Measurements from ENCODE around the gene ZNF212.

Gene ZNF212

GRCh38 chr7:149253665-149254064 lies 14.2 kb downstream of the ZNF212 start:
- H3K4me3 ChIP-seq (ENCODE audit: low read depth, low read length), result no peak overlapping the region

GRCh38 chr7:149254181-149254858 lies 14.9 kb downstream of the ZNF212 start:
- no peak for DNase-seq (ENCODE audit: low read depth, low spot score)
- no peak overlapping the region for H3K4me3 ChIP-seq (ENCODE audit: low read depth, low read length)
- CTCF ChIA-PET, result no interaction called here
- no peak for TF ChIP-seq CTCF (IDR thresholded peaks at IDR 0.05; ENCODE audit: insufficient read depth, low read length, missing control alignments)
- POLR2A ChIA-PET, result no interaction called here

More at GRCh38 chr7:149253665-149254064, 14.2 kb downstream of the ZNF212 start:
- no peak for DNase-seq (ENCODE audit: low read depth, low spot score)
- CTCF ChIA-PET, result interaction anchor here (0.5 to 2.4 kb wide), 3 partner anchors 8 to 56 kb away, joined by 3 to 30 read pairs (median 4); partner anchors contain the start of gene ZNF783
- POLR2A ChIA-PET, result interaction anchor here (1.3 kb wide), 1 partner anchor 8 kb away, joined by 4 read pairs; the partner anchor contains the start of gene ZNF783
- no peak for TF ChIP-seq CTCF (IDR thresholded peaks at IDR 0.05; ENCODE audit: insufficient read depth, low read length, missing control alignments)

- ChIA-PET CTCF (no interaction called here), POLR2A (no interaction called here)
- no peak overlapping the region for H3K4me3 ChIP-seq (ENCODE audit: low read depth, low read length)
- no peak for DNase-seq (ENCODE audit: low read depth, low spot score)
- no peak for TF ChIP-seq CTCF (IDR thresholded peaks at IDR 0.05; ENCODE audit: insufficient read depth, low read length, missing control alignments)
Measured at GRCh38 chr7:149255174-149255573, 15.7 kb downstream of the ZNF212 start.

GRCh38 chr7:149256568-149256967 lies 17.1 kb downstream of the ZNF212 start:
- ChIA-PET POLR2A (no interaction called here), CTCF (no interaction called here)
- no peak for TF ChIP-seq CTCF (IDR thresholded peaks at IDR 0.05; ENCODE audit: insufficient read depth, low read length, missing control alignments)
- H3K4me3 ChIP-seq (ENCODE audit: low read depth, low read length), result no peak overlapping the region
- no peak for DNase-seq (ENCODE audit: low read depth, low spot score)

GRCh38 chr7:149257146-149257545 lies 17.7 kb downstream of the ZNF212 start:
- ChIA-PET CTCF (interaction anchor here (0.8 to 1.1 kb wide), 2 partner anchors 8 to 14 kb away, joined by 3 to 4 read pairs; no protein-coding TSS in a partner anchor), POLR2A (no interaction called here)
- no peak for TF ChIP-seq CTCF (IDR thresholded peaks at IDR 0.05; ENCODE audit: insufficient read depth, low read length, missing control alignments)
- DNase-seq (ENCODE audit: low read depth, low spot score), result no peak
- H3K4me3 ChIP-seq (ENCODE audit: low read depth, low read length), result no peak overlapping the region

GRCh38 chr7:149261316-149261828 lies 21.9 kb downstream of the ZNF212 start:
- DNase-seq (ENCODE audit: low read depth, low spot score), result no peak
- POLR2A ChIA-PET, result interaction anchor here (0.7 to 1.6 kb wide), 11 partner anchors 8 to 446 kb away, joined by 3 to 13 read pairs (median 4); partner anchors contain the start of genes ZNF282 and ZNF398
- CTCF ChIA-PET, result interaction anchor here (0.7 to 3.3 kb wide), 26 partner anchors 9 to 376 kb away, joined by 3 to 40 read pairs (median 4); partner anchors contain the start of genes ZNF212, ZNF282, ZNF398 and ZNF425
- TF ChIP-seq CTCF (IDR thresholded peaks at IDR 0.05; ENCODE audit: insufficient read depth, low read length, missing control alignments), result no peak
- peak overlapping the region; percentile 63 for H3K4me3 ChIP-seq (ENCODE audit: low read depth, low read length)
